ENCODE measurements around the gene MAN2A1. TPM values are rescaled to one million over a fixed set of nuclear protein-coding genes. Genes with fewer than 3 reads are reported as not detected.

MAN2A1 gene
- total RNA-seq, 1 experiment from 2014 or later: 78.0 TPM

GRCh38 chr5:109775130-109775529, 85.4 kb downstream of the MAN2A1 start:
- H2AFZ ChIP-seq (ENCODE audit: low read length): no peak overlapping the region
- Mint-ChIP-seq H3K4me3 (no peak overlapping the region), H3K4me1 (0 out of 4 replicates have a peak, but pooled peaks cover 2 to 6% of the 10 kb centered on the region in 2 experiments), H3K36me3 (ENCODE audit: insufficient read depth in 1 of 3, low read depth in 3 of 3) (peaks cover 6 to 43% (median 31%) of the 10 kb centered on the region in 3 experiments; a peak in 6 of 7 replicates), H3K27ac (no peak overlapping the region), H3K27me3 (ENCODE audit: low read depth) (no peaks in the 10 kb centered on the region), H3K9me3 (no peaks in the 10 kb centered on the region)
- no peak overlapping the region for H4K8ac ChIP-seq (replicated peaks; ENCODE audit: insufficient read length, low read depth, low read length)
- no peak overlapping the region for H4K5ac ChIP-seq (ENCODE audit: insufficient read length, low read depth, low read length)
- no peak for DNase-seq
- H2BK120ac ChIP-seq (ENCODE audit: low read depth, low read length, poor library complexity, severe bottlenecking): no peak overlapping the region
- no peaks in the 10 kb centered on the region for H3K27me3 ChIP-seq (ENCODE audit: insufficient read depth, low read length)
- H3K79me1 ChIP-seq (ENCODE audit: insufficient read depth, low read depth, low read length, poor library complexity, severe bottlenecking): no peaks in the 10 kb centered on the region
- TF ChIP-seq CTCF (conservative IDR thresholded peaks at IDR 0.05): no peak
- H3K27ac ChIP-seq (ENCODE audit: insufficient read length, low read depth, low read length): no peak overlapping the region
- H3K23ac ChIP-seq (ENCODE audit: insufficient read length, low read depth, low read length): no peak overlapping the region
- no peak overlapping the region for H2BK12ac ChIP-seq (ENCODE audit: insufficient read length, low read depth, low read length)
- no peak overlapping the region for H3K9ac ChIP-seq (ENCODE audit: extremely low read depth, insufficient read length, low read length)
- no peak overlapping the region for H3K4ac ChIP-seq (ENCODE audit: low read depth, low read length)
- no peak overlapping the region for H2BK15ac ChIP-seq (ENCODE audit: low read depth, low read length)
- H3K56ac ChIP-seq (ENCODE audit: insufficient read length, low read depth, low read length): no peak overlapping the region
- no peak overlapping the region for H2BK5ac ChIP-seq (ENCODE audit: insufficient read length, low read length)
- H3K9me3 ChIP-seq (ENCODE audit: control insufficient read depth, low read depth, low read length): no peaks in the 10 kb centered on the region
- no peak overlapping the region for H4K91ac ChIP-seq (ENCODE audit: insufficient read length, low read depth, low read length)
- no CpG with 5 or more reads among the region's 2 CpGs for WGBS (ENCODE audit: extremely low coverage, insufficient read length, low lambda C conversion rate)
- H2BK20ac ChIP-seq (ENCODE audit: low read depth, low read length, poor library complexity, severe bottlenecking): no peak overlapping the region
- no peaks in the 10 kb centered on the region for H3K4me1 ChIP-seq (ENCODE audit: insufficient read depth, low read length)
- no peak overlapping the region for H3K4me2 ChIP-seq (ENCODE audit: insufficient read depth, insufficient read length, low read length)
- no peak overlapping the region for H2AK5ac ChIP-seq (ENCODE audit: insufficient read length, low read length)
- H3K23me2 ChIP-seq (ENCODE audit: insufficient read length, low read depth, low read length, poor library complexity, severe bottlenecking): no peaks in the 10 kb centered on the region
- H3K14ac ChIP-seq (ENCODE audit: insufficient read depth, low read length): no peak overlapping the region
- H4K20me1 ChIP-seq (ENCODE audit: control insufficient read depth, insufficient read depth, insufficient read length): no peaks in the 10 kb centered on the region
- H3K18ac ChIP-seq (ENCODE audit: insufficient read length, low read depth, low read length): no peak overlapping the region
- H3T11ph ChIP-seq (ENCODE audit: low read length): no peak overlapping the region
- no peaks in the 10 kb centered on the region for H3K79me2 ChIP-seq (ENCODE audit: insufficient read depth, low read length)

Data from H9 (cell line).